Ovary (tissue), 3 donors: ENCODE measurements around the gene KRT35.

ENCODE experiments used
- CTCF ChIP-seq, 3 donors: fragments of 450-650 bp in 2 of 3; fragments of 200-600 bp in 1 of 3; IDR thresholded peaks; one replicate each; pipeline versions ENCODE4 v1.5.1 to v1.8.0; 2016 to 2022; ENCODE audit warnings: antibody characterized with exemption in 3 of 3, mild to moderate bottlenecking in 1 of 3
- EP300 ChIP-seq: sonication (generic); formaldehyde crosslinking; IDR thresholded peaks from one replicate; pipeline ENCODE4 v1.6.1; 2017; ENCODE audit warnings: antibody characterized with exemption
- POLR2A ChIP-seq: fragments of 450-650 bp; IDR thresholded peaks from one replicate; pipeline ENCODE4 v1.6.1; 2017; ENCODE audit warnings: antibody characterized with exemption, mild to moderate bottlenecking, moderate library complexity
- donor health status: DM: no; HTN: no; CAD: no.

GRCh38 chr17:41452281-41452680, 28.7 kb downstream of the KRT35 start:
- TF ChIP-seq CTCF (IDR thresholded peaks at IDR 0.05) (no peak), POLR2A (no peak), EP300 (no peak)
